Measurements from ENCODE around the gene CSPG4.
"Not testable (repeated sequence)": the region's sequence is repeated elsewhere in the genome, so short reads cannot be mapped to it uniquely, and the experiment has no call there.

The CSPG4 gene, protein sequence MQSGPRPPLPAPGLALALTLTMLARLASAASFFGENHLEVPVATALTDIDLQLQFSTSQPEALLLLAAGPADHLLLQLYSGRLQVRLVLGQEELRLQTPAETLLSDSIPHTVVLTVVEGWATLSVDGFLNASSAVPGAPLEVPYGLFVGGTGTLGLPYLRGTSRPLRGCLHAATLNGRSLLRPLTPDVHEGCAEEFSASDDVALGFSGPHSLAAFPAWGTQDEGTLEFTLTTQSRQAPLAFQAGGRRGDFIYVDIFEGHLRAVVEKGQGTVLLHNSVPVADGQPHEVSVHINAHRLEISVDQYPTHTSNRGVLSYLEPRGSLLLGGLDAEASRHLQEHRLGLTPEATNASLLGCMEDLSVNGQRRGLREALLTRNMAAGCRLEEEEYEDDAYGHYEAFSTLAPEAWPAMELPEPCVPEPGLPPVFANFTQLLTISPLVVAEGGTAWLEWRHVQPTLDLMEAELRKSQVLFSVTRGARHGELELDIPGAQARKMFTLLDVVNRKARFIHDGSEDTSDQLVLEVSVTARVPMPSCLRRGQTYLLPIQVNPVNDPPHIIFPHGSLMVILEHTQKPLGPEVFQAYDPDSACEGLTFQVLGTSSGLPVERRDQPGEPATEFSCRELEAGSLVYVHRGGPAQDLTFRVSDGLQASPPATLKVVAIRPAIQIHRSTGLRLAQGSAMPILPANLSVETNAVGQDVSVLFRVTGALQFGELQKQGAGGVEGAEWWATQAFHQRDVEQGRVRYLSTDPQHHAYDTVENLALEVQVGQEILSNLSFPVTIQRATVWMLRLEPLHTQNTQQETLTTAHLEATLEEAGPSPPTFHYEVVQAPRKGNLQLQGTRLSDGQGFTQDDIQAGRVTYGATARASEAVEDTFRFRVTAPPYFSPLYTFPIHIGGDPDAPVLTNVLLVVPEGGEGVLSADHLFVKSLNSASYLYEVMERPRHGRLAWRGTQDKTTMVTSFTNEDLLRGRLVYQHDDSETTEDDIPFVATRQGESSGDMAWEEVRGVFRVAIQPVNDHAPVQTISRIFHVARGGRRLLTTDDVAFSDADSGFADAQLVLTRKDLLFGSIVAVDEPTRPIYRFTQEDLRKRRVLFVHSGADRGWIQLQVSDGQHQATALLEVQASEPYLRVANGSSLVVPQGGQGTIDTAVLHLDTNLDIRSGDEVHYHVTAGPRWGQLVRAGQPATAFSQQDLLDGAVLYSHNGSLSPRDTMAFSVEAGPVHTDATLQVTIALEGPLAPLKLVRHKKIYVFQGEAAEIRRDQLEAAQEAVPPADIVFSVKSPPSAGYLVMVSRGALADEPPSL (N-terminal part only)

DNA sequence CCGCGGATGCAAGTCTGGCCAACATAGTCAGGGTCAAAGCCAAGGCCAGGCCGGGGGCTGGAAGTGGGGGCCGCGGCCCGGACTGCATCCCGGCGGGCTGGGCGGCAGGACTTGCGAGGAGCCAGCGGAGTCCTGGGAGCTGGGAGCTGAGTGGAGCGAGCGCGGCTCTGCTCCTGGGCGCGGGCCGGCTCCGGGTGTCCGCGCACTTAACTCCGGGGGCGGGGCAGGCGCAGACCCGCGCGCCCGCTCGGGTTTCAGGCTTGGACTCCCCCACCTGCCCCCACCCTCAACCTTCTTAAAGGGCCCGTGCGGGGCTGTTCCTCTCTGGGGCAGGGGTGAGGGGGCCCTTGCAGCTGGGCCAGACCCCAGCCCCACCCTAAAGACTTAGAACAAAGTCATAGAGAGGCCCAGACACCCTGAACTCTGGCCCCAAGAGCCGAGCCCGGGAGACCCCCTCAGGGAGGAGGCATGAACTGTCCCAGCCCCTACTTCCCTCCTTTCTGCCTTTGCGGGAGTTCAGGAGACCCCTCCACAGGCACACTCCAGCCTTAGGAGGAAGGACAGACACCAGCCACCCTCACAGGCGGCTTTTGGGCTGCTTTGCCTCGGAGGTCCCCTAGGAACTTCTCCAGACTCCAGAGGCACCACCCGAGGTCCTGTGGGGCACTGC is at the start of gene CSPG4:
TSS of gene CSPG4 (minus strand) at position 181 of the 670 bp plus-strand sequence. CDS start at position 88, 93 bp downstream.
- no peak for DNase-seq (ENCODE audit: low read depth in 2 of 2)

DNA sequence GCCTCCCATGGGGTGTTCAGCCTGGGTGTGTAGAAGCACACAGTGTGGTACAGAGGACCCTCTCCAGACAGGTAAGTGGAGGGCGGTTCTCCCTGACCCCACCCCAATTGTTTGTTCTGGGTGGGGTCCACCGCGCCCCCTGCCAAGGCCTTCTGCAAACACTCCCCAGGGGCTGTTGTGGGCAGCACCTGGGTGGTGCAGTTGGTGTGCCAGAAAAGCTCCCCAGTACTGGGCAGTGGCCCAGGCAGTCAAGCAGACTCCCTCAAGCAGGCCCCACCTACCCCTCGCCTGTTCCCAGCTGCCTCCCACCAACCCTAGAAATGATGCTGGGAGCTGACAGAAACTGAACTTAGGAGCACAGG is 49.7 kb upstream of the CSPG4 start:
- DNase-seq (ENCODE audit: low read depth in 2 of 2) = not testable (repeated sequence)

DNA sequence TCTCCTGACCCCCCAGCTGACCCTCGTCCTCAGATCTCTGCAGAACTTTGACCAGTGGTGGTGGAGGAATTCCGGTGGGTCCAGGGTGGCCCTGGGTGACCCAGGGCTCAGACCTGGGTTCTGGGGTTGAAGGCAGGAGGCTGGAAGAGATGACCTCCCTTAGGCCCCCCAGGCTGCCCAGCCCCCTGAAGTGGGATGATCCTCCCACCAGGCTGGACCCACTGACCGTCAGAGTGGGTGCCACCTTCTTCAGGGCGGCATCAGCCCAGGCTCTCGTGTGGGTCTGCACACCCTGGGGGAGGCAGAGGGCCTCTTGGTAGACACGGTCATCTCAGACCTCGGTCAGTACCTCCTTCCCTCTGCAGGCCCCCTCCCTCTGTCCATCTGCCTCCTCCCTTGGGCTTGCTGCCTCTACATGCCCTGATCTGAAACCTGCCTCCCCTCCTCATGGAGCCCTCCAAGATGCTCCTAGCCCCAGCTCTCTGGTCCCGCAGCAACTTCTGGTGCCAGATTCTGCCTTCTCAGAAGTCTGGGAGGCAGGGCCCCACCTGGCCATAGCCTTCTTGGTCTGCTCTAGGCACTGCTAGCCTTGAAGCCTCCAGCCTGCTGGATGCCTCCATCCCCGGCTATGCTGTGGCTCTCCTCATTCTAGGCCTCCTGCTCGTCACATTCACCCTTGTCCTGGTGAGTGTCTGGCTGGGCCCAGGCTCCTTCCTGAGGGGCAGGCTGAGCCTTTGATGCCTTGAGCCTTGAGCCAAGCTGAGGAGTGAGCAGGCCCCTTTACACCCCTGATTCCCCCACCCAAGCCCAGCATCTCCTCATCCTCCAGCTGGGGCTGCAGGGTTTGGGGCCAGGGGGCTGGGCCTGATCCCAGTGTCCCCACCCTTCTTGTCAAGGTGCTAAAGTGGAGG is 49.1 kb upstream of the CSPG4 start:
- DNase-seq (ENCODE audit: low read depth in 2 of 2) = no peak

DNA sequence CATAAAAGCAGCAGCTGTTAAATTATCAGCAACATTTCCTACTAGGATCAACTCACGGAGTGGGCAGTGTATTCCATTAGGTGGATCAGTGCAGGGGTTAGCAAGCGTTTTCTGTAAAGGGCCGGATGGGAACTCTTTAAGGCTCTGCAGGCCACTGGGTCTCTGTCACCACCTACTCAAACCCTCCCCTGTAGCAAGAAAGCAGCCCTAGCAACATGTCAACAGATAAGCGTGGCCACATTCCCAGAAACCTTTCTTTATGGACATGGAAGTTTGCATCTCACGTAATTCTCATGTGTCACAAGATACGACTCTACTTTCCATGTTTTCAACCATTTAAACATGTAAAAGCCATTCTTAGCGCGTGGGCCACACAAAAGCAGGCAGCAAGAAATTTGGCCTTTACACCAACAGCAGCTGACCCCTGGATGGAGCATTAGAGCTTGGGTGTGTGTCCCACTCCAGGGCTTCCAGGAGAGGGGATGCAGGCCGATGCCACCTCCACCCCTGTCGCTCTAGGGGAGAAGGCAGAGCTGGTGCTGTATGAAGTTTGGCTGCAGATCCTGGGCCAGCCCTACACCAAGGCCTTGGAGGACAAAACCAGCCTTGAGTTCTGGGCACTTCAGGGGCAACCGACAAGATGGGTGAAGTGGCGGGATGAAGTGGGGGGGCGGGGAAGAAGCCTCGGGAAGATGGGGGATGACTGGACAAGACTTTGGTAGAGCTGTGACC is 48.2 kb upstream of the CSPG4 start:
- DNase-seq (ENCODE audit: low read depth in 2 of 2) = no peak

DNA sequence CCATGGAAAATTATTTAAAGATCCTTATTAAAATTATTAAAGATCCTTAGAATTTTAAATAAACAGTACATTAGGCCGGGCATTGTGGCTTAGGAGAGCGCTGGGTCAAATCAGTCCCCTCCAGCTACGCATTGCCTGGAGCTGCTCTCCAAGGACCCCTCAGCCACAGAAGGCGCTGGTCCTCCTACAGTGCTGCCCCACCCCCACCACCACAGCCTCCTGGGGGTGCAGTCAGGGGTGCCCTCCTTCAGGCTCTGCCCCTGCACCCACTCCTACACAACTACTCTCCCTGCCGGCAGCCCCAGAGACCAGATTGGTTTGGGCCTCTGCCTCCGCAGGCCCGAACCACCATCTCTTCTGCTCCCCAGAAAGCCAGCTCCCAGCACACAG is 47.5 kb upstream of the CSPG4 start:
- not testable (repeated sequence) for DNase-seq (ENCODE audit: low read depth in 2 of 2)

DNA sequence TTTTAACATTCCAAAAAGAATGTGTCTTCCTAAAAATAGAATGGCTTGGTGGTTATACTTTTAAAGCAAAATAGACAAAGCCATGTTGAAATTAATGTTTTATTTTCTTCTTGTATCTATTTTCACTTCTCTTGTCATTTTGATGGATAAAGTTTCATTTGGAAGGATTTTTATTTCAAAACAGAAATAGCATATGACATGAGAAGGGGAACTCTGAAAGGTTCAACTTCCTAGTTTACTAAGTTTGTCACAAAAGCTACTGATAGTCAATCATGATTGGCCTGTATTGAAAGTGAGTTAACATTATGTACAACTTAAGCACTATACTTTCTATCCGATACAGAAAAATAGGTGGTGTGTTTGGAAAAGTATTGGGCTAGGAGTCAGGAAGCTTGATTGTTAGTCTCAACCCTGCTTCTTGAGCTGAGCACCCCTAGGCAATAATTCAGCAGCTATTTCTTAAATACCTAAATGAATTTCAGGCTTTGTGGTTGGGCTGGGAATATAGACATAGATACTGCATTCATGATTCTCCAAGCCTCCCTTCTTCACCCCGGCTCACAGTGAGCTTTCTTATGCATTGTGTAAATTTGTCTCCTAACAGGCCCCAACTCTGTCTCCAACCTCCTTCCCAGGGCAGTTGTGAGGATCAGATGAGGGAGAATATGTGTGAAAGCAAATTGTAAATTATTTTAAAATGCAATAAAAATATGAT is 46.9 kb upstream of the CSPG4 start:
- no peak for DNase-seq (ENCODE audit: low read depth in 2 of 2)

DNA sequence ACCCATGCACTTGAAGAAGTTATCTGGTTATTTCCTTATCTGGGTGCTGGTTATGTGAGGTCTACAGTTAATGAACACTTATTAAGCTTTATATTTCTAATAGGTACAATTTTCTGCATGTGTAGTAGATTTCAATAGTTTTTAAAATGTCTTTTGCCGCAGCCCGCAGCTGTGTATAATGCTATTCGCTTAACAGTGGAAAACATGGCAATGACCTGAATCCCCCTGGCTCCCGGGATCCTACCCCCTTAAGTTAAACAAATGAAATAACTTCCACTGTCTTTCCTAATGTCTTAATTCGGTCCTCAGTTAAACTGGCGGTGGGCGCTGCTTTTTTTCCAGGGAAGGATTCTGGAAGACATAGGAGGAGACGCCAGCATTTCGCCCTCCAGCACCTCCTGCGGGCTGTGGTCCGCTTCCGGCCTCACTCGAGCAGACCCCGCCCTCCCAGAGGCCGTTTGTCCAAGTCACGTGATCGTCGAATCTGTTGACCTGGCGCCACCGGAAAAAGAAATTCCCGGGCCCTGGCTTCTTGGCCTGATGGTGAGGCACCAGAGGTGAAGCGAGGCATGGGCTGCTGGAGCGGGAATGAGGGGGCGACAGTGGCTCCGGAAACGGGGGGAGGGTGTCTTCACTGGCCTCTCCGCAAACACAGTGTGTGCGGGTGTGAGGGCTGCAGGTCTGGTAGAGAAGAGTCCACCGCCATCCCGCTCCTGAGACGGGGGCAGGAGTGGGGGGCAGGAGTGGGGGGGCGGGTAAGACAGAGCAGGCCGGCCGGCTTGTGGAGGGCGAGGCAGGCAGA is 45.6 kb upstream of the CSPG4 start:
- peak; percentile 12 to 41 for DNase-seq (ENCODE audit: low read depth in 2 of 2)

DNA sequence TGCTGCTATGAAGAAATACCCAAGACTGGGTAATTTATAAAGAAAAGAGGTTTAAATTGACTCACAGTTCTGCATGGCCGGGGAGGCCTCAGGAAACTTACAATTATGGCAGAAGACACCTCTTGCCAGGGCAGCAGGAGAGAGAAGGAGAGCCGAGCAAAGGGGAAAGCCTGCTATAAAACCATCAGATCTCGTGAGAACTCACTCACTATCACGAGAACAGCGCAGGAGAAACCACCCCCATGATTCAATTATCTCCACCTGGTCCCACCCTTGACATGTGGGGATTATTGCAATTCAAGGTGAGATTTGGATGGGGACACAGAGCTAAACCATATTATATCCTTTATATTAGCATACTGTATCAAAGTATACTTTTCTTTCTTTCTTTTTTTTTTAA is 42.2 kb upstream of the CSPG4 start:
- not testable (repeated sequence) for DNase-seq (ENCODE audit: low read depth in 2 of 2)

DNA sequence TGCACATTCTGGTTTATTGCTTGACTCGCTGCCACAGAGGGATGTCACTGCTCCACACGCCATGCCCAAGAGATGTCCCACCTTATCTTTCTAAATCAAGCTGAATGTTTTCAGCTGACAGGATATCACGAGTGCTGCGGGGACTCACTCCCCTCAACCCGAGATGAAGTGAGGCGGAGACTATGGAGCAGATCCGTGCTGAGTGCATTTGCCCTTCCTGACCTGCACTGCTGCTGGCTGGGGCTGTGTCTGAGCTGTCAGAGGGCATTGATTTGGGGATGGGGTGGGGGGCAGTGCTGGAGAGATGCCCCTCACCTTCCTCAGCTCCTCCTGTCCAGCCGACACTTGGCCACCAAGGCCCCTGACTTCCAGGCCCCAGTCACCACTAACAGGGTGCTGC is 40.5 kb upstream of the CSPG4 start:
- DNase-seq (ENCODE audit: low read depth in 2 of 2) = no peak

DNA sequence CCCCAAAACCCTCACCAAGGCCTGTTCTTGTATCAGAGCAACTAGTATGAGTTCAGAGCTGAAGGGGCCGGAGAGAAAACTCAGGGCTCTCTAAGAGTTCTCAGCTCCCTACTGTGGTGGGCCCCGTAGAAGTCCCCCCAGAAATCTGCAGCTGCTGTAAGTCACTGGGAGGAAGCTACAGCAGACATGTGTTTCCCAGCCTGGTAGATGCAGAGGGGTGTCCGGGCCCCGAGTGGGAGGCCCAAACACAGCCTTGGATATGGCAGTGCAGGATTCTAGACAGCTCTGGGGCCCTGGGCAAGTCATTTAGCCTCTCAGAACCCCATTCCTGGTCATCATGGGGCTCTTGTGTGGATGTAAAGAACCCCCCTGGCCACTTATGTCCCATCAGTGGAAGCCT is 39.2 kb upstream of the CSPG4 start:
- no peak for DNase-seq (ENCODE audit: low read depth in 2 of 2)

DNA sequence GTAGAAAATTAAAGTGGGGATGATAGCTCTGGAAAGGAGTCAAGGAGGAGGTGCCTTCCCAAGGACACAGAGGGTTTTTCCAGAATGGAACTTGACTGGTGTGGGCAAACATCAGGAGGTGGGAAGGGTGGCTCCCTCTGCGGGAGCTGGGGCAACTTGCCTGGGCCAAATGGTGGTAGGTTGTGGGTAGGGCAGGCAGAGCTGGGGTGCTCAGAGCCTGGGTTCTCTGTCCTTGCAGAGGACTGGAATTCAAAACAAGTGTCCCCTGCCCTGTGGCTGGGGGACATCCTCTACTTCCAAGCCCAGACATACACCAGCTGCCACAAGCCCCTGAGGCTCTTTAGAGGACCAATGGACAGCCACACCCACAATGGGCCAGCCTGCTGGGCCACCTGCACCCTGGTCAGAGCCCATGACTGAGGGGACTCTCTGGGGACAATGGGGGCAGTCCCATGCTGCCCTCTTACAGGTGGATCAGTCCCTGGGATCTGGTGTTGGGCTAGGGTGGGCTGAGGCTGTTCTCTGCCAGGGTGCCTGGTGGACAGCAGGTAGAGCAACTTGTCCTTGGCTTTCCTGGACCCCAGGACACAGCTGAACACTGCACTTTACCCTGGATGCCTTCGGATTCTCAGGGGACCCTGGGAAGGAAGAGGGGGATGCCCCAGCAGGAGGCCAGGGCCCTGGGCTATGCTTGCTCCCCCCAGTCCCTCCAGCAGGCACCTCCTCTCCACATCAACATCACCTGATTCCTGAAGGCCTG is 38.6 kb upstream of the CSPG4 start:
- no peak for DNase-seq (ENCODE audit: low read depth in 2 of 2)

DNA sequence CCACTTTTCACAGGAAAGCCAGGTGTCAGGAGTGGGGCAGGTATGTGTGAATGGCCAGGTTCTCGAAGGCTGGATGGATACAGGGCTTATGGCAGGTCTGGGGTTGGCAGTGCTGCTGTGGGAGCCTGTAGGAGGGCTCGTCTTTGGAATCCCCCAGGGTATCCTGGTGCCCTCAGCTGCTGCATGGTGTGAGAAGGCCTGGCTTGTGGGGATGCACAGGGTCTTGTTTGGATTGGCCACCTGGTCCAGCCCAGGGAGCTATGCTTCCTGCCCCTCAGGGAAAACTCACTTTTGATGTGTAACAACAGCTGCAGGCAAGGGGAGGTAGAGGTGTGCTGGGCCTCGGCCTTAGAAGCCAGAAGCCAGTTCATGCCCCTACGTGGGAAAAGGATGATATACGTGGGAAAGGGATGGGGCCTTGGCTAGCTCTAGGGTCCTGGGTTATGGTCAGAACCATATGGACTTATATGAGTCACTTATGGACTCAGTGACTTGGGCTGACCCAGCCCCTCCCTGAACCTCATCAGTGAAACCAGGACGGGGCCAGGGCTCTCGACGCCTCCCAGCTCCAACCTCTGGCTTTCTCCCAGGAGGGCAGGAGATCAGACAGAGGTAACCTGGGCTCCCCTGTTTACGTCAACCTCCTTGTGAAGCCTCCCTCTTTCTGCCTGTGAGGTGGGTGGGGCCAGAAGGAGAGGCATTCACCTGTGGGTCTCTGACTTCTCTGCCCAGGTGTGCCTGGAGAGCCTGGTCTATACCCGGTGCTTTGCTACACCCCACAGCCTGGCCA is 37.8 kb upstream of the CSPG4 start:
- DNase-seq (ENCODE audit: low read depth in 2 of 2) = no peak

DNA sequence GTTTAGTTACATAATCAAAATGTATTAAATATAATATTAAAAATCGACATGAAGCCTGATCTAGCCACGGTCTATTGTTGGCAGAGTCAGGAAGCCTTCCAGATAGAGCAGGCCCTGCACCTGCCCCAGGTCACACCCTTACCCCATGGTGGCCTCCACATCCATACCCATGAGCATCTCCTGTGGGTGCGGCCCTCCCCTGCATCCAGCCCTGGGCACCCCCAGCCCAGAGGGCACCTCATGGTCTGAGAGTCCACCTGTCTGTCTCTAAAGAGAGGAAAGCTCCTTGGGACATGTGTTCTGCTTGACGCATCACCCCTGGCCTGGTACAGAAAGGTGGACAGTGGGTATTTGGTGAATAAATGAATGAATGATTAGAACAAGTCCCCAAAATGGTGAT is 37.2 kb upstream of the CSPG4 start:
- DNase-seq (ENCODE audit: low read depth in 2 of 2) = no peak

DNA sequence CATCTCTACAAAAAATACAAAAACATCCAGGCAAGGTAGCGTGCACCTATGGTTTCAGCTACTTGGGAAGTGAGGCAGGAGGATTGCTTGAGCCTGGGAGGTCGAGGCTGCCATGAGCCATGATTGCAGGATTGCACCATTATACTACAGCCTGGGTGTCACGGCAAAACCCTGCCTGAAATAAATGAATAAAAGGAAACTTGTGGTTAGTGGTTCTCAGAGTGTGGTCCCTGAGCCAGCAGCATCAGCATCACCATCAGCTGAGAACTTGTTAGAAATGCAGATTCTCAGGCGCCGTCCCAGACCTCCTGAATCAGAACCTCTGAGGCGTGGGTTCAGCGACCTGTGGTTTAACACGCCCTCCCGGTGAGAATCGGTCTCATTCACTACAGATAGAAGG is 36.2 kb upstream of the CSPG4 start:
- not testable (repeated sequence) for DNase-seq (ENCODE audit: low read depth in 2 of 2)

DNA sequence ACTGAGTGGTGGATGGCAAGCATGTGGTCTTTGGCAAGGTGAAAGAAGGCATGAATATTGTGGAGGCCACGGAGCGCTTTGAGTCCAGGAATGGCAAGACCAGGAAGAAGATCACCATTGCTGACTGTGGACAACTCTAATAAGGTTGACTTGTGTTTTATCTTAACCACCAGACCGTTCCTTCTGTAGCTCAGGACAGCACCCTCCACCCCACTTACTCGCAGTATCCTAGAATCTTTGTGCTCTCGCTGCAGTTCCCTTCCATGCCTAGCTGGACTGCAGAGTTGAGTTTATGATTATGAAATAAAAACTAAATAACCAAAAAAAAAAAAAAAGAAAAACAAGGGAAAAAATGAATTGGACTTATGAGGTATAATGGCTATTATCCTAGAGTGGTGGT is 34.5 kb upstream of the CSPG4 start:
- not testable (repeated sequence) for DNase-seq (ENCODE audit: low read depth in 2 of 2)

DNA sequence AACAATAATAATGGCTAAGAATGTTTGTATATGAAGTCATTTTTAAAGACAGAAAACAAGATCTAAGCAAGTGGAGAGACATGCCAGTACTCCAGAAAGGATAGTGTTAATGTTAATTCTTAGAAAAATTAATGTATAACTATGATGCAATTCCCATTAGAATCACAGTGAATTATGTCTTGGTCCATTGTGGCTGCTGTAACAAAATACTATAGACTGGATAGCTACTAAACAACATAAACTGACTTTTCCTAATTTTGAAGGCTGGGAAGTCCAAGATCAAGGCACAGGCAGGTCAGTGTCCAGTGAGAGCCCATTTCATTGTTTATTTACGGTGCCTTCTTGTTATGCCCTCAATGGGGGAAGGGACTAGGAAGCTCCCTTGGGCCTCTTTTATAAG is 32.7 kb upstream of the CSPG4 start:
- DNase-seq (ENCODE audit: low read depth in 2 of 2) = no peak

DNA sequence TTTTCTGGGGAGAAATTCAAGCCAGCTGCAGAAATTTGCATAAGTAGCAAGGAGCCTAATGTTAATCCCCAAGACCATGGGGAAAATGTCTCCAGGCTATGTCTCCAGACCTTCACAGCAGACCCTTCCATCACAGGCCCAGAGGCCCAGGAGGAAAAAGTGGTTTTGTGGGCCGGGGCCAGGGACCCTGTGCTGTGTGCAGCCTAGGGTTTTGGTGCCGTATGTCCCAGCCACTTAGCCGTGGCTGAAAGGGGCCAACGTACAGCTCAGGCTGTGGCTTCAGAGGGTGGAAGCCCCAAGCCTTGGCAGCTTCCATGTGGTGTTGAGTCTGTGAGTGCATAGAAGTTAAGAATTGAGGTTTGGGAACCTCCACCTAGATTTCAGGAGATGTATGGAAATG is 29.7 kb upstream of the CSPG4 start:
- DNase-seq (ENCODE audit: low read depth in 2 of 2) = not testable (repeated sequence)
